CD4-positive, alpha-beta T cell treated with Interleukin-15 for 1 hour (primary cell): ENCODE measurements around the gene COL2A1.

Experiments used
- DNase-seq: peaks from one replicate; pipeline ENCODE4 v3.0.0-alpha.2; 2020

COL2A1 gene

GRCh38 chr12:48004053-48004941 lies at the start of gene COL2A1:
COL2A1 (minus strand) TSS chr12:48004476; CDS start chr12:48004321, 155 bp downstream.
- no peak for DNase-seq

GRCh38 chr12:48053883-48054282 lies 49.6 kb upstream of the COL2A1 start:
- no peak for DNase-seq

- no peak for DNase-seq
Measured at GRCh38 chr12:48053122-48053521, 48.8 kb upstream of the COL2A1 start.

- no peak for DNase-seq
Measured at GRCh38 chr12:48051681-48052080, 47.4 kb upstream of the COL2A1 start.

- DNase-seq: no peak
Measured at GRCh38 chr12:48050174-48050573, 45.9 kb upstream of the COL2A1 start.

GRCh38 chr12:48045965-48046518 lies 41.8 kb upstream of the COL2A1 start:
- no peak for DNase-seq

GRCh38 chr12:48045061-48045846 lies 41.0 kb upstream of the COL2A1 start:
- DNase-seq: no peak

- DNase-seq: no peak
Measured at GRCh38 chr12:48044396-48044795, 40.1 kb upstream of the COL2A1 start.

GRCh38 chr12:48043771-48044170 lies 39.5 kb upstream of the COL2A1 start:
- no peak for DNase-seq

GRCh38 chr12:48041591-48042423 lies 37.5 kb upstream of the COL2A1 start:
- DNase-seq: no peak

- no peak for DNase-seq
Measured at GRCh38 chr12:48040354-48040753, 36.1 kb upstream of the COL2A1 start.

GRCh38 chr12:48039151-48039550 lies 34.9 kb upstream of the COL2A1 start:
- no peak for DNase-seq

GRCh38 chr12:48038085-48038484 lies 33.8 kb upstream of the COL2A1 start:
- DNase-seq: no peak

GRCh38 chr12:48037267-48037915 lies 33.1 kb upstream of the COL2A1 start:
- no peak for DNase-seq

GRCh38 chr12:48036818-48037217 lies 32.5 kb upstream of the COL2A1 start:
- no peak for DNase-seq

GRCh38 chr12:48034835-48035805 lies 30.8 kb upstream of the COL2A1 start:
- no peak for DNase-seq

GRCh38 chr12:48033451-48033850 lies 29.2 kb upstream of the COL2A1 start:
- DNase-seq: no peak

- no peak for DNase-seq
Measured at GRCh38 chr12:48032597-48032996, 28.3 kb upstream of the COL2A1 start.

GRCh38 chr12:48031135-48031960 lies 27.1 kb upstream of the COL2A1 start:
- no peak for DNase-seq

- DNase-seq: no peak
Measured at GRCh38 chr12:48030173-48030650, 25.9 kb upstream of the COL2A1 start.
